Endothelial cell of umbilical vein (primary cell): ENCODE results near the gene UCP1. TPM values are rescaled to one million over a fixed set of nuclear protein-coding genes. Genes with fewer than 3 reads are reported as not detected.

Experiments
- BruUV-seq: library from RNA; stranded (reverse); fragments of 400-500 nt; replicated peaks from 2 replicates; lab custom pipeline; 2021; lab: Mats Ljungman, UMichigan
- CTCF ChIA-PET: fragments of 300-600, 350-600 bp; sonication (Branson Sonifier 250); formaldehyde crosslinking; loops from one replicate; lab custom pipeline; 2021; ENCODE audit warnings: antibody characterized with exemption, inconsistent platforms; lab: Charles Lee
- POLR2A ChIA-PET: fragments of 300-600, 350-600 bp; sonication (Branson Sonifier 250); formaldehyde crosslinking; loops from one replicate; lab custom pipeline; 2021; ENCODE audit warnings: antibody characterized with exemption, inconsistent platforms; lab: Charles Lee
- DNase-seq: peaks from one replicate; pipeline ENCODE4 v3.0.0-alpha.2; 2011; ENCODE audit warnings: low read depth, low spot score
- FAIRE-seq: peaks from 2 replicates; lab custom pipeline; 2011; peaks lifted over from hg19 to GRCh38; lab: Jason Lieb, UNC
- H2AFZ ChIP-seq: 2 replicates; pipeline ENCODE4 v1.6.0; 2012; ENCODE audit warnings: low read depth, low read length, control low read depth, inconsistent platforms
- H3K27ac ChIP-seq: 2 replicates; pipeline ENCODE4 v1.5.1; 2011; ENCODE audit warnings: low read depth, mild to moderate bottlenecking, control low read depth, low read length, moderate library complexity; ENCODE audit not compliant: insufficient read depth
- H3K27me3 ChIP-seq, 2 experiments: 2 replicates each; pipeline versions ENCODE4 v1.6.0 to v1.6.1; 2011; ENCODE audit warnings: low read length in 2 of 2, mixed read lengths in 1 of 2; ENCODE audit not compliant: control insufficient read depth in 2 of 2, insufficient read depth in 2 of 2
- H3K36me3 ChIP-seq, 2 experiments: 2 replicates in 1 of 2; 3 replicates in 1 of 2; pipeline ENCODE4 v1.5.1; 2011; ENCODE audit warnings: low read length in 2 of 2, mild to moderate bottlenecking in 1 of 2, moderate library complexity in 1 of 2; ENCODE audit not compliant: control insufficient read depth in 2 of 2, insufficient read depth in 2 of 2; ENCODE audit errors: extremely low read depth in 1 of 2
- H3K4me1 ChIP-seq: 3 replicates; pipeline ENCODE4 v1.5.1; 2011; ENCODE audit warnings: mild to moderate bottlenecking, low read length; ENCODE audit not compliant: control insufficient read depth, insufficient read depth; ENCODE audit errors: extremely low read depth
- H3K4me2 ChIP-seq: 2 replicates; pipeline ENCODE4 v1.6.1; 2011; ENCODE audit warnings: low read length, control low read depth, mixed read lengths; ENCODE audit not compliant: insufficient read depth
- H3K4me3 ChIP-seq, 3 experiments: fragments of 200-600 bp in 1 of 3; sonication (generic), shearing (Covaris generic) in 1 of 3; replicated peaks in 1 of 3; 2 replicates each; pipeline ENCODE4 v1.5.1; 2011 to 2016; ENCODE audit warnings: control low read depth in 3 of 3, low read length in 3 of 3, mild to moderate bottlenecking in 2 of 3, inconsistent platforms in 1 of 3, low read depth in 1 of 3, moderate library complexity in 1 of 3; ENCODE audit not compliant: insufficient read depth in 1 of 3
- H3K79me2 ChIP-seq: 2 replicates; pipeline ENCODE4 v1.6.0; 2012; ENCODE audit warnings: low read length, inconsistent platforms; ENCODE audit not compliant: control insufficient read depth, insufficient read depth
- H3K9ac ChIP-seq: replicated peaks from 2 replicates; pipeline ENCODE3; 2011; ENCODE audit warnings: low read length, control low read depth; ENCODE audit not compliant: insufficient read depth; ENCODE audit errors: extremely low read depth
- H3K9me1 ChIP-seq: replicated peaks from 3 replicates; pipeline ENCODE4 v1.6.0; 2011; ENCODE audit warnings: mild to moderate bottlenecking, low read length; ENCODE audit not compliant: control insufficient read depth, insufficient read depth; ENCODE audit errors: extremely low read depth
- H3K9me3 ChIP-seq: replicated peaks from 2 replicates; pipeline ENCODE4 v1.5.1; 2012; ENCODE audit warnings: low read length, inconsistent platforms; ENCODE audit not compliant: control insufficient read depth, insufficient read depth
- H4K20me1 ChIP-seq: replicated peaks from 2 replicates; pipeline ENCODE3; 2011; ENCODE audit warnings: mild to moderate bottlenecking, low read length; ENCODE audit not compliant: control insufficient read depth, insufficient read depth; ENCODE audit errors: extremely low read depth
- CTCF ChIP-seq, 2 donors: IDR thresholded peaks; 1 replicate in 1 of 2; 2 replicates in 1 of 2; pipeline ENCODE4 v1.5.1; 2011; ENCODE audit warnings: low read length in 2 of 2, mild to moderate bottlenecking in 2 of 2, moderate library complexity in 2 of 2, control low read depth in 1 of 2, inconsistent platforms in 1 of 2, low read depth in 1 of 2; ENCODE audit not compliant: insufficient read depth in 1 of 2; ENCODE audit errors: extremely low read depth in 1 of 2
- EZH2 ChIP-seq: IDR thresholded peaks from 2 replicates; pipeline ENCODE4 v1.6.1; 2012; ENCODE audit warnings: borderline replicate concordance, low read depth, mild to moderate bottlenecking, moderate library complexity, low read length, inconsistent platforms; ENCODE audit not compliant: severe bottlenecking
- FOS ChIP-seq: IDR thresholded peaks from 2 replicates; pipeline ENCODE4 v1.6.1; 2011; ENCODE audit warnings: mild to moderate bottlenecking, low read length, moderate library complexity, borderline replicate concordance; ENCODE audit not compliant: insufficient read depth
- GATA2 ChIP-seq: IDR thresholded peaks from 2 replicates; pipeline ENCODE4 v1.7.0; 2011; ENCODE audit warnings: low read depth, mild to moderate bottlenecking, moderate library complexity, mixed read lengths, low read length; ENCODE audit not compliant: insufficient read length, insufficient read depth
- JUN ChIP-seq: IDR thresholded peaks from 2 replicates; pipeline ENCODE4 v1.6.1; 2011; ENCODE audit warnings: borderline replicate concordance, low read depth; ENCODE audit not compliant: insufficient read length, insufficient read depth
- MYC ChIP-seq: IDR thresholded peaks from one replicate; pipeline ENCODE4 v1.6.1; 2011; ENCODE audit warnings: mild to moderate bottlenecking, low read depth, low read length
- POLR2A ChIP-seq: IDR thresholded peaks from 2 replicates; pipeline ENCODE4 v1.6.1; 2012; ENCODE audit warnings: low read depth, mild to moderate bottlenecking, control low read depth, low read length
- POLR2AphosphoS5 ChIP-seq: IDR thresholded peaks from 2 replicates; pipeline ENCODE4 v1.6.1; 2012; ENCODE audit warnings: low read depth, mild to moderate bottlenecking, control low read depth, low read length, moderate library complexity; ENCODE audit not compliant: insufficient read depth
- dilution Hi-C: fragments of 300-500 bp; cut with MboI; formaldehyde crosslinking; loops from one replicate; pipeline ENCODE4 v1.15.0; 2019; ENCODE audit warnings: low sequenced_read_pairs; ENCODE audit not compliant: extremely low pct_ligation_motif_present
- intact Hi-C: fragments of 100-400 bp; cut with micrococcal nuclease; formaldehyde crosslinking; loops from one replicate; pipeline ENCODE4 v1.10.0; 2022
- polyA plus RNA-seq, 4 experiments: library from polyadenylated mRNA; depleted of rRNA in 3 of 4; stranded (reverse) in 3 of 4; unstranded in 1 of 4; fragments of >200 nt; gene quantifications; 2 replicates each; pipeline versions ENCODE4 v1.2.1 to v1.2.3, GENCODE V29; 2011 to 2012; ENCODE audit warnings: missing spikeins in 1 of 4
- total RNA-seq: library from RNA; stranded (reverse); gene quantifications from 2 replicates; pipeline ENCODE4 v1.2.3, GENCODE V29; 2021
- TF ChIP-seq, protein P1 (sequence below): IDR thresholded peaks from 2 replicates; pipeline ENCODE4 v1.6.1; 2011; ENCODE audit not compliant: insufficient read depth, insufficient read length

Gene UCP1
- total and polyA plus RNA-seq, 2 donors (not counting 3 experiments of a cell fraction or from before 2014, with no cell fraction given) = not detected

- Histone ChIP-seq H3K36me3 (no peaks in the 10 kb centered on the region), H3K4me2 (no peak overlapping the region), H3K79me2 (no peaks in the 10 kb centered on the region), H3K9ac (no peak overlapping the region), H3K4me1 (no peaks in the 10 kb centered on the region), H3K4me3 (no peak overlapping the region), H4K20me1 (no peaks in the 10 kb centered on the region), H3K27me3 (peaks cover 4 to 5% of the 10 kb centered on the region in 2 experiments), H3K27ac (no peak overlapping the region), H3K9me3 (no peaks in the 10 kb centered on the region), H2AFZ (no peak overlapping the region), H3K9me1 (no peaks in the 10 kb centered on the region)
- ChIA-PET CTCF (interaction anchor here (1.1 to 1.5 kb wide), 2 partner anchors 10 to 198 kb away, joined by 3 read pairs; no protein-coding TSS in a partner anchor), POLR2A (no interaction called here)
- intact Hi-C loops = no loop called here
- dilution Hi-C loops = no loop called here
- no TSS peak for BruUV-seq
- DNase-seq = no peak
- FAIRE-seq = no peak
- TF ChIP-seq MYC = no peak
- no peak for TF ChIP-seq JUN
- no peak for TF ChIP-seq CTCF (IDR thresholded peaks at IDR 0.05; ENCODE audit: extremely low read depth in 1 of 2, insufficient read depth in 1 of 2, low read depth in 1 of 2, low read length in 2 of 2)
- TF ChIP-seq POLR2AphosphoS5 = no peak
- no peak for TF ChIP-seq GATA2
- no peak for TF ChIP-seq POLR2A
- no peak for TF ChIP-seq FOS
- no peak for TF ChIP-seq EZH2
- TF ChIP-seq, protein P1, sequence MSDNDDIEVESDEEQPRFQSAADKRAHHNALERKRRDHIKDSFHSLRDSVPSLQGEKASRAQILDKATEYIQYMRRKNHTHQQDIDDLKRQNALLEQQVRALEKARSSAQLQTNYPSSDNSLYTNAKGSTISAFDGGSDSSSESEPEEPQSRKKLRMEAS = no peak
These were observed 10.8 kb downstream of the UCP1 start for GRCh38 chr4:140557831-140558435.
